Mesenchymal stem cell (in vitro differentiated cells and primary cell): ENCODE data around the gene FAM98A.

ENCODE experiments used
- DNase-seq: peaks from one replicate; pipeline ENCODE4 v3.0.0-alpha.2; 2013
- H2AFZ ChIP-seq: one replicate; pipeline ENCODE4 v1.6.1; 2013; ENCODE audit warnings: low read depth, mild to moderate bottlenecking, control low read depth, inconsistent platforms, low read length, moderate library complexity
- H2AK5ac ChIP-seq: 2 replicates; pipeline ENCODE4 v1.6.1; 2013; ENCODE audit warnings: low read length, moderate library complexity, mild to moderate bottlenecking, inconsistent platforms; ENCODE audit not compliant: severe bottlenecking
- H2BK120ac ChIP-seq: one replicate; pipeline ENCODE4 v1.6.1; 2013; ENCODE audit warnings: low read depth, mild to moderate bottlenecking, inconsistent platforms, low read length, moderate library complexity
- H2BK12ac ChIP-seq, 2 experiments: one replicate each; pipeline ENCODE4 v1.6.1; 2013; ENCODE audit warnings: inconsistent platforms in 2 of 2, low read length in 2 of 2, mild to moderate bottlenecking in 2 of 2, moderate library complexity in 2 of 2, control low read depth in 1 of 2
- H2BK15ac ChIP-seq: one replicate; pipeline ENCODE4 v1.6.1; 2013; ENCODE audit warnings: mild to moderate bottlenecking, low read depth, inconsistent platforms; ENCODE audit not compliant: poor library complexity, severe bottlenecking
- H2BK5ac ChIP-seq: 2 replicates; pipeline ENCODE4 v1.6.1; 2013; ENCODE audit warnings: low read depth, mild to moderate bottlenecking, low read length, control low read depth, inconsistent platforms; ENCODE audit not compliant: poor library complexity, severe bottlenecking
- H3K14ac ChIP-seq, 2 experiments: one replicate each; pipeline ENCODE4 v1.6.1; 2013; ENCODE audit warnings: inconsistent platforms in 2 of 2, low read length in 2 of 2, control low read depth in 1 of 2, mild to moderate bottlenecking in 1 of 2, moderate library complexity in 1 of 2
- H3K18ac ChIP-seq, 2 experiments: one replicate each; pipeline ENCODE4 v1.6.1; 2013; ENCODE audit warnings: inconsistent platforms in 2 of 2, low read length in 2 of 2, control low read depth in 1 of 2, low read depth in 1 of 2, mild to moderate bottlenecking in 1 of 2
- H3K23ac ChIP-seq, 2 experiments: one replicate each; pipeline ENCODE4 v1.6.1; 2013; ENCODE audit warnings: inconsistent platforms in 2 of 2, low read length in 2 of 2, mild to moderate bottlenecking in 2 of 2, moderate library complexity in 2 of 2, control low read depth in 1 of 2
- H3K27ac ChIP-seq: 2 replicates; pipeline ENCODE4 v1.5.1; 2013; ENCODE audit warnings: mild to moderate bottlenecking, moderate library complexity, low read length, control low read depth, inconsistent platforms; ENCODE audit not compliant: poor library complexity, severe bottlenecking
- H3K27me3 ChIP-seq, 2 experiments: 2 replicates each; pipeline versions ENCODE4 v1.6.1 to v1.7.0; 2013; ENCODE audit warnings: low read length in 2 of 2, mild to moderate bottlenecking in 2 of 2, moderate library complexity in 2 of 2, control low read depth in 1 of 2, inconsistent platforms in 1 of 2; ENCODE audit not compliant: control insufficient read depth in 1 of 2, insufficient read depth in 1 of 2
- H3K36me3 ChIP-seq, 2 experiments: 2 replicates each; pipeline versions ENCODE4 v1.6.1 to v1.7.0; 2013; ENCODE audit warnings: low read length in 2 of 2, control low read depth in 1 of 2, inconsistent platforms in 1 of 2, low read depth in 1 of 2, mild to moderate bottlenecking in 1 of 2; ENCODE audit not compliant: insufficient read depth in 2 of 2, control insufficient read depth in 1 of 2
- H3K4ac ChIP-seq, 2 experiments: one replicate each; pipeline ENCODE4 v1.6.1; 2013; ENCODE audit warnings: inconsistent platforms in 2 of 2, low read length in 2 of 2, mild to moderate bottlenecking in 2 of 2, moderate library complexity in 2 of 2, control low read depth in 1 of 2, low read depth in 1 of 2
- H3K4me1 ChIP-seq: 2 replicates; pipeline ENCODE4 v1.6.1; 2013; ENCODE audit warnings: low read depth, low read length, control low read depth; ENCODE audit not compliant: control insufficient read depth, insufficient read depth
- H3K4me2 ChIP-seq: 2 replicates; pipeline ENCODE4 v1.6.1; 2013; ENCODE audit warnings: low read length, mild to moderate bottlenecking, inconsistent platforms; ENCODE audit not compliant: poor library complexity, severe bottlenecking
- H3K4me3 ChIP-seq, 2 experiments: 2 replicates each; pipeline versions ENCODE4 v1.5.1 to v1.7.0; 2013; ENCODE audit warnings: low read length in 2 of 2, mild to moderate bottlenecking in 2 of 2, control low read depth in 1 of 2, low read depth in 1 of 2; ENCODE audit not compliant: insufficient read depth in 1 of 2
- H3K79me1 ChIP-seq: replicated peaks from 2 replicates; pipeline ENCODE4 v1.6.1; 2013; ENCODE audit warnings: mild to moderate bottlenecking, control low read depth, low read length, inconsistent platforms; ENCODE audit not compliant: poor library complexity, severe bottlenecking
- H3K9ac ChIP-seq: 2 replicates; pipeline ENCODE4 v1.7.0; 2013; ENCODE audit warnings: mild to moderate bottlenecking, low read length, moderate library complexity
- H3K9me3 ChIP-seq: 2 replicates; pipeline ENCODE4 v1.7.0; 2013; ENCODE audit warnings: mild to moderate bottlenecking, low read length; ENCODE audit not compliant: control insufficient read depth
- H4K8ac ChIP-seq: one replicate; pipeline ENCODE4 v1.6.1; 2013; ENCODE audit warnings: inconsistent platforms, mild to moderate bottlenecking, low read length, moderate library complexity
- H4K91ac ChIP-seq: one replicate; pipeline ENCODE4 v1.6.1; 2013; ENCODE audit warnings: mild to moderate bottlenecking, low read length, inconsistent platforms
- WGBS: methylation state at CpG from one replicate; pipeline ENCODE4 v1.1.7; 2013; ENCODE audit warnings: mixed read lengths; 5-methylcytosine and 5-hydroxymethylcytosine counted together

Gene FAM98A

GRCh38 chr2:33619028-33619427 is 19.9 kb upstream of the FAM98A start:
- Histone ChIP-seq H3K9me3 (peaks cover 14% of the 10 kb centered on the region), H3K18ac (no peak overlapping the region), H2BK5ac (no peak overlapping the region), H3K14ac (no peak overlapping the region), H2BK120ac (no peak overlapping the region), H4K8ac (no peak overlapping the region), H3K4me2 (no peak overlapping the region), H2BK12ac (no peak overlapping the region), H2BK15ac (no peak overlapping the region), H3K27me3 (no peaks in the 10 kb centered on the region), H3K79me1 (no peaks in the 10 kb centered on the region), H2AFZ (no peak overlapping the region), H3K36me3 (no peaks in the 10 kb centered on the region), H3K23ac (no peak overlapping the region), H3K9ac (no peak overlapping the region), H3K27ac (no peak overlapping the region), H3K4me3 (no peak overlapping the region), H2AK5ac (no peak overlapping the region), H3K4me1 (no peaks in the 10 kb centered on the region), H3K4ac (no peak overlapping the region), H4K91ac (no peak overlapping the region)
- no peak for DNase-seq
- WGBS: 92% methylated on average over 1 of the region's 1 CpG

- H3K18ac ChIP-seq: no peak overlapping the region
- H3K4me1 ChIP-seq: no peaks in the 10 kb centered on the region
- no peaks in the 10 kb centered on the region for H3K36me3 ChIP-seq
- no peak overlapping the region for H2BK120ac ChIP-seq
- peaks cover 14% of the 10 kb centered on the region for H3K9me3 ChIP-seq
- no peak overlapping the region for H2BK15ac ChIP-seq
- no peak overlapping the region for H2AK5ac ChIP-seq
- no peak overlapping the region for H4K8ac ChIP-seq
- no CpG with 5 or more reads among the region's 1 CpG for WGBS
- no peak overlapping the region for H3K14ac ChIP-seq
- no peak overlapping the region for H2AFZ ChIP-seq
- DNase-seq: no peak
- H2BK5ac ChIP-seq: no peak overlapping the region
- H3K79me1 ChIP-seq: no peaks in the 10 kb centered on the region
- no peak overlapping the region for H4K91ac ChIP-seq
- no peak overlapping the region for H3K23ac ChIP-seq
- no peak overlapping the region for H3K4me2 ChIP-seq
- no peaks in the 10 kb centered on the region for H3K27me3 ChIP-seq
- H3K4ac ChIP-seq: no peak overlapping the region
- no peak overlapping the region for H2BK12ac ChIP-seq
- H3K27ac ChIP-seq: no peak overlapping the region
- H3K9ac ChIP-seq: no peak overlapping the region
- H3K4me3 ChIP-seq: no peak overlapping the region
Measured at GRCh38 chr2:33617989-33618388, 18.9 kb upstream of the FAM98A start.

- H2AK5ac ChIP-seq: no peak overlapping the region
- H2BK15ac ChIP-seq: no peak overlapping the region
- no peaks in the 10 kb centered on the region for H3K27me3 ChIP-seq
- no peak overlapping the region for H4K8ac ChIP-seq
- no peak overlapping the region for H2BK12ac ChIP-seq
- H3K4ac ChIP-seq: no peak overlapping the region
- no peak overlapping the region for H3K18ac ChIP-seq
- H3K27ac ChIP-seq: no peak overlapping the region
- H3K79me1 ChIP-seq: no peaks in the 10 kb centered on the region
- H2BK5ac ChIP-seq: no peak overlapping the region
- H3K4me3 ChIP-seq: no peak overlapping the region
- no peak overlapping the region for H2AFZ ChIP-seq
- H3K23ac ChIP-seq: no peak overlapping the region
- no peak for DNase-seq
- no peaks in the 10 kb centered on the region for H3K4me1 ChIP-seq
- no peak overlapping the region for H2BK120ac ChIP-seq
- no peak overlapping the region for H3K9ac ChIP-seq
- WGBS: 92% methylated on average over 1 of the region's 2 CpGs
- no peak overlapping the region for H3K14ac ChIP-seq
- H3K9me3 ChIP-seq: peaks cover 14% of the 10 kb centered on the region
- no peaks in the 10 kb centered on the region for H3K36me3 ChIP-seq
- H3K4me2 ChIP-seq: no peak overlapping the region
- no peak overlapping the region for H4K91ac ChIP-seq
Measured at GRCh38 chr2:33617401-33617800, 18.3 kb upstream of the FAM98A start.

GRCh38 chr2:33616873-33617272 is 17.8 kb upstream of the FAM98A start:
- H3K14ac ChIP-seq: no peak overlapping the region
- H2BK15ac ChIP-seq: no peak overlapping the region
- H3K18ac ChIP-seq: no peak overlapping the region
- H2BK12ac ChIP-seq: no peak overlapping the region
- no peaks in the 10 kb centered on the region for H3K36me3 ChIP-seq
- H3K23ac ChIP-seq: no peak overlapping the region
- H3K79me1 ChIP-seq: no peaks in the 10 kb centered on the region
- no peak overlapping the region for H3K9ac ChIP-seq
- 81% methylated on average over 2 of the region's 2 CpGs for WGBS
- H3K9me3 ChIP-seq: peaks cover 14% of the 10 kb centered on the region
- no peaks in the 10 kb centered on the region for H3K27me3 ChIP-seq
- no peak overlapping the region for H2BK5ac ChIP-seq
- no peak overlapping the region for H2AFZ ChIP-seq
- no peak overlapping the region for H4K91ac ChIP-seq
- H2BK120ac ChIP-seq: no peak overlapping the region
- no peak overlapping the region for H3K4me3 ChIP-seq
- no peak overlapping the region for H2AK5ac ChIP-seq
- no peaks in the 10 kb centered on the region for H3K4me1 ChIP-seq
- DNase-seq: peak; percentile 6
- no peak overlapping the region for H4K8ac ChIP-seq
- H3K4ac ChIP-seq: no peak overlapping the region
- no peak overlapping the region for H3K27ac ChIP-seq
- no peak overlapping the region for H3K4me2 ChIP-seq
